ENCODE data around the gene PLA2G5. TPM values are rescaled to one million over a fixed set of nuclear protein-coding genes. Genes with fewer than 3 reads are reported as not detected.

Gene PLA2G5
- total and polyA plus RNA-seq, 2 of the 8 experiments (the other 6 are each of a cell fraction or from before 2014, with no cell fraction given) = 0.05 TPM; not detected in 1

DNA sequence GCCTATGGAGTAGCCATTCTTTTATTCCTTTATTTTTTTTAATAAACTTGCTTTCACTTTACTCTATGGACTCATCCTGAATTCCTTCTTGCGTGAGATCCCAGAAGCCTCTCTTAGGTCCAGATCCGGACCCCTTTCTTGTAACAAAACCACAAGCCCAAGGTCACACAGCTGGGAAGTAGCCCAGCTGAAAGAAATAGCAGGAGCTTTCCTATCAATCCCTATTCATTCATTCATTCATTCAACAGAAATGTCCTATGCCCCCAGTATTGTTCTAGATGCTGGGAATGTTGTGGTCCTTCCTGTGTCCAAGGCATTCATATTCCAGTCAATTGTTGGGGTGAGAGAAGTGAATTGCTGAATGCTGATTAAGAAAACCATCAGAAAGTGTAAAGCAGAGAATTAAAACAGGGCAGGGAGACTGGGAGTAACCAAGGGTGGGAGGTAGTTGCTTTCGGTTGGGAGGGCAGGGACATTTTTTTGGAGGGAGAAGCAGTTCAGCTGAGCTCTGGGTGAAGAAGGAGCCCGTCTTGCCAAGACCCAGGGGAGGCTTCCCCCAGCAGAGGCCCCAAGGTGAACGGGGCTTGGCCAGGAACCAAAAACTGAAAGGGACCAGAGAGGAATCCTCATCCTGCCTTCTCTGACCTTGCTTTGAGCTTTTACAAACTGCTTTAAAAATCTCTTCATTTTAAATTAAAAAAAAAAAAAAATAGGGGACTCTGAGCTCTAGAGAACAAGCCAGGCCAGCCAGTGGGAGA, 38.6 kb downstream of the PLA2G5 start:
- H3K27ac ChIP-seq (ENCODE audit: low read depth, low read length) = no peak overlapping the region
- no peak overlapping the region for H3K9ac ChIP-seq (replicated peaks in 1 of 4; ENCODE audit: extremely low read depth in 1 of 4, low read depth in 3 of 4, low read length in 3 of 4)
- H2BK12ac ChIP-seq (ENCODE audit: low read depth, low read length) = 0 out of 2 replicates have a peak overlapping the region, but pooled peaks have one; percentile 2
- H4K8ac ChIP-seq (ENCODE audit: extremely low read depth, insufficient read depth, low read length) = no peak overlapping the region
- ChIA-PET POLR2A (ENCODE audit: partially characterized antibody) (interaction anchor here (1.4 kb wide), 1 partner anchor 43 kb away, joined by 4 read pairs; no protein-coding TSS in a partner anchor), CTCF (ENCODE audit: partially characterized antibody) (interaction anchor here (0.6 to 3.9 kb wide), 6 partner anchors 13 to 322 kb away, joined by 3 to 14 read pairs (median 5); no protein-coding TSS in a partner anchor)
- no peak overlapping the region for H3K4me2 ChIP-seq (ENCODE audit: insufficient read depth in 1 of 2, low read depth in 2 of 2, low read length in 2 of 2)
- no peaks in the 10 kb centered on the region for H3K23me2 ChIP-seq (ENCODE audit: low read depth, low read length)
- TF ChIP-seq, protein P1, sequence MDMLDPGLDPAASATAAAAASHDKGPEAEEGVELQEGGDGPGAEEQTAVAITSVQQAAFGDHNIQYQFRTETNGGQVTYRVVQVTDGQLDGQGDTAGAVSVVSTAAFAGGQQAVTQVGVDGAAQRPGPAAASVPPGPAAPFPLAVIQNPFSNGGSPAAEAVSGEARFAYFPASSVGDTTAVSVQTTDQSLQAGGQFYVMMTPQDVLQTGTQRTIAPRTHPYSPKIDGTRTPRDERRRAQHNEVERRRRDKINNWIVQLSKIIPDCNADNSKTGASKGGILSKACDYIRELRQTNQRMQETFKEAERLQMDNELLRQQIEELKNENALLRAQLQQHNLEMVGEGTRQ (IDR thresholded peaks at IDR 0.05; ENCODE audit: low read length) = no peak
- no peak for TF ChIP-seq CBX8 (IDR thresholded peaks at IDR 0.05; ENCODE audit: borderline replicate concordance, low read depth, low read length)
- no peak for TF ChIP-seq EP300 (IDR thresholded peaks at IDR 0.05; ENCODE audit: borderline replicate concordance in 1 of 2, low read depth in 2 of 2, low read length in 2 of 2)
- no peak for TF ChIP-seq SIRT6 (IDR thresholded peaks at IDR 0.05; ENCODE audit: low read length)
- no peak for TF ChIP-seq CEBPB (IDR thresholded peaks at IDR 0.05; ENCODE audit: low read depth, low read length)
- TF ChIP-seq, protein P2, sequence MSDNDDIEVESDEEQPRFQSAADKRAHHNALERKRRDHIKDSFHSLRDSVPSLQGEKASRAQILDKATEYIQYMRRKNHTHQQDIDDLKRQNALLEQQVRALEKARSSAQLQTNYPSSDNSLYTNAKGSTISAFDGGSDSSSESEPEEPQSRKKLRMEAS (IDR thresholded peaks at IDR 0.05) = no peak
- no peak for TF ChIP-seq NRF1 (IDR thresholded peaks at IDR 0.05; ENCODE audit: low read depth, low read length)
- no peak overlapping the region for H4K91ac ChIP-seq (replicated peaks; ENCODE audit: insufficient read length, low read length)
- H3K18ac ChIP-seq (ENCODE audit: extremely low read depth, low read length) = no peak overlapping the region
- FAIRE-seq = no peak
- H3K79me1 ChIP-seq (ENCODE audit: low read depth, low read length) = no peaks in the 10 kb centered on the region
- no peak overlapping the region for H2BK5ac ChIP-seq (ENCODE audit: low read depth, low read length)
- H3K56ac ChIP-seq (replicated peaks; ENCODE audit: insufficient read length, low read depth, low read length) = no peak overlapping the region
- H4K5ac ChIP-seq (ENCODE audit: insufficient read length, low read depth, low read length) = no peak overlapping the region
- H3K4me3 ChIP-seq (ENCODE audit: extremely low read depth in 1 of 4, insufficient read depth in 2 of 4, low read depth in 3 of 4, low read length in 4 of 4) = no peak overlapping the region
- no peaks in the 10 kb centered on the region for H3K36me3 ChIP-seq (ENCODE audit: control insufficient read depth in 2 of 4, insufficient read depth in 4 of 4, low read length in 3 of 4)
- H4K20me1 ChIP-seq (replicated peaks in 1 of 2; ENCODE audit: control insufficient read depth in 1 of 2, insufficient read depth in 2 of 2, low read length in 2 of 2) = no peaks in the 10 kb centered on the region
- no peak overlapping the region for H3K23ac ChIP-seq (ENCODE audit: insufficient read length)
- no peak overlapping the region for H3K14ac ChIP-seq (ENCODE audit: insufficient read length)
- H3K27me3 ChIP-seq (replicated peaks in 1 of 4; ENCODE audit: control insufficient read depth in 3 of 4, extremely low read depth in 1 of 4, insufficient read depth in 3 of 4, low read length in 3 of 4) = no peaks in the 10 kb centered on the region
- H2AFZ ChIP-seq (ENCODE audit: low read length) = no peak overlapping the region
- peaks cover 0 to 3% of the 10 kb centered on the region in 2 experiments; a peak in 2 of 4 replicates for H3K9me3 ChIP-seq (ENCODE audit: insufficient read depth in 2 of 2, low read depth in 1 of 2, low read length in 1 of 2)
- no peaks in the 10 kb centered on the region; a peak in 1 of 7 replicates for H3K4me1 ChIP-seq (replicated peaks in 1 of 4; ENCODE audit: control insufficient read depth in 3 of 4, insufficient read depth in 4 of 4, low read length in 3 of 4)
- H2BK15ac ChIP-seq (ENCODE audit: low read length) = no peak overlapping the region
- H2BK120ac ChIP-seq (replicated peaks; ENCODE audit: low read depth, low read length) = no peak overlapping the region
- H2AK5ac ChIP-seq (ENCODE audit: low read depth, low read length) = no peak overlapping the region
- no peak overlapping the region for H3K4ac ChIP-seq (replicated peaks; ENCODE audit: insufficient read length, low read depth, low read length)
- 83% methylated on average over 5 of the region's 5 CpGs; no CpG with 5 or more reads in 1 of the 2 experiments for WGBS, 2 experiments (ENCODE audit: extremely low coverage in 1 of 2, insufficient coverage in 1 of 2, insufficient read length in 1 of 2, insufficient replicate concordance in 2 of 2, low coverage in 1 of 2, low lambda C conversion rate in 2 of 2, missing lambda C conversion rate in 1 of 2)
- no peak overlapping the region for H2BK20ac ChIP-seq (ENCODE audit: low read length)
- no peak for DNase-seq (ENCODE audit: low read depth in 1 of 2, low spot score in 2 of 2)
- no peaks in the 10 kb centered on the region for H3K79me2 ChIP-seq (ENCODE audit: control insufficient read depth in 1 of 2, insufficient read depth in 2 of 2, low read length in 2 of 2)
